ENCODE data around the gene RHEBL1. TPM values are rescaled to one million over a fixed set of nuclear protein-coding genes. Genes with fewer than 3 reads are reported as not detected.

The RHEBL1 gene
- total RNA-seq, 1 donor from 2014 or later = 0.72 TPM

GRCh38 chr12:49089821-49090773 is 20.3 kb upstream of the RHEBL1 start:
- no peaks in the 10 kb centered on the region for H3K36me3 Mint-ChIP-seq (ENCODE audit: insufficient read depth)
- H3K27me3 Mint-ChIP-seq = peaks cover 77% of the 10 kb centered on the region
- H3K27ac Mint-ChIP-seq = no peak overlapping the region
- H3K4me1 Mint-ChIP-seq (ENCODE audit: low read depth) = peaks cover 8% of the 10 kb centered on the region
- DNase-seq (ENCODE audit: low spot score, unreplicated experiment) = no peak
- no peaks in the 10 kb centered on the region for H3K9me3 Mint-ChIP-seq (ENCODE audit: low read depth)
- TF ChIP-seq CTCF (IDR thresholded peaks at IDR 0.05; ENCODE audit: unreplicated experiment) = peak; percentile 44
- H3K4me3 Mint-ChIP-seq (ENCODE audit: low read depth) = no peak overlapping the region

DNA sequence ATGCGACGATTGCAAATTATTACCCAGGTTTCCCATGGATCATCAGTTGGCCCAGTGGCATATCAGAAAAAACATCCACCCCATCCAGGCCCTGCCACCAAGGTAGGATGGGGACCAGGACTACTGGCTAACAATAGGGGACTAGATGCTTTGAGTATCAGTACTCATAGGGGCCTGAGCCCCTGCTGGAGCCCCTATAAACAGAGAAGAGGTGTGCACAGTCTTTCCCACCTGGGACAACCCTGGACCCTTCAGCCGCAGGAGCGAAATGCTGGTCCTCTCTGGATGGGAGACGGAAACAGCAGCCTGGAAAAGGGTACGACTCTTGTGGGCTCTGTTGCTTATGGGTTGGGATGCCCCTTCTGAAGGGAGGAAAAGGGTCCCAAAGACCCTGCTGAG is 19.2 kb upstream of the RHEBL1 start:
- no peak overlapping the region for H3K4me3 Mint-ChIP-seq (ENCODE audit: low read depth)
- H3K36me3 Mint-ChIP-seq (ENCODE audit: insufficient read depth) = no peaks in the 10 kb centered on the region
- H3K27ac Mint-ChIP-seq = no peak overlapping the region
- DNase-seq (ENCODE audit: low spot score, unreplicated experiment) = no peak
- H3K4me1 Mint-ChIP-seq (ENCODE audit: low read depth) = peaks cover 5% of the 10 kb centered on the region
- TF ChIP-seq CTCF (IDR thresholded peaks at IDR 0.05; ENCODE audit: unreplicated experiment) = no peak
- H3K27me3 Mint-ChIP-seq = peaks cover 71% of the 10 kb centered on the region
- H3K9me3 Mint-ChIP-seq (ENCODE audit: low read depth) = no peaks in the 10 kb centered on the region

- Mint-ChIP-seq H3K4me1 (ENCODE audit: low read depth) (no peaks in the 10 kb centered on the region), H3K27ac (no peak overlapping the region), H3K4me3 (ENCODE audit: low read depth) (no peak overlapping the region), H3K36me3 (ENCODE audit: insufficient read depth) (no peaks in the 10 kb centered on the region), H3K9me3 (ENCODE audit: low read depth) (no peaks in the 10 kb centered on the region), H3K27me3 (peaks cover 65% of the 10 kb centered on the region)
- DNase-seq (ENCODE audit: low spot score, unreplicated experiment) = peak; percentile 62
- peak; percentile 88 for TF ChIP-seq CTCF (IDR thresholded peaks at IDR 0.05; ENCODE audit: unreplicated experiment)
Observed at GRCh38 chr12:49088150-49088931, 18.6 kb upstream of the RHEBL1 start.

GRCh38 chr12:49086116-49086515 is 16.3 kb upstream of the RHEBL1 start:
- Mint-ChIP-seq H3K9me3 (ENCODE audit: low read depth) (no peaks in the 10 kb centered on the region), H3K27ac (no peak overlapping the region), H3K4me3 (ENCODE audit: low read depth) (no peak overlapping the region), H3K36me3 (ENCODE audit: insufficient read depth) (no peaks in the 10 kb centered on the region), H3K27me3 (peaks cover 48% of the 10 kb centered on the region), H3K4me1 (ENCODE audit: low read depth) (no peaks in the 10 kb centered on the region)
- TF ChIP-seq CTCF (IDR thresholded peaks at IDR 0.05; ENCODE audit: unreplicated experiment) = no peak
- no peak for DNase-seq (ENCODE audit: low spot score, unreplicated experiment)

GRCh38 chr12:49084438-49084837 is 14.7 kb upstream of the RHEBL1 start:
- H3K36me3 Mint-ChIP-seq (ENCODE audit: insufficient read depth) = no peaks in the 10 kb centered on the region
- no peaks in the 10 kb centered on the region for H3K4me1 Mint-ChIP-seq (ENCODE audit: low read depth)
- H3K27me3 Mint-ChIP-seq = peaks cover 41% of the 10 kb centered on the region
- H3K9me3 Mint-ChIP-seq (ENCODE audit: low read depth) = no peaks in the 10 kb centered on the region
- no peak for DNase-seq (ENCODE audit: low spot score, unreplicated experiment)
- H3K27ac Mint-ChIP-seq = no peak overlapping the region
- no peak for TF ChIP-seq CTCF (IDR thresholded peaks at IDR 0.05; ENCODE audit: unreplicated experiment)
- no peak overlapping the region for H3K4me3 Mint-ChIP-seq (ENCODE audit: low read depth)

Measured in progenitor cell of endocrine pancreas (in vitro differentiated cells).